22Rv1 (cell line): ENCODE results near the gene EEF2.

Experiments
- ZFX ChIP-seq: fragments of 450-650 bp; IDR thresholded peaks from 2 replicates; pipeline ENCODE4 v1.6.1; 2017; ENCODE audit warnings: antibody characterized with exemption, borderline replicate concordance
- TF ChIP-seq, protein P1 (sequence below): fragments of 450-650 bp; IDR thresholded peaks from 2 replicates; pipeline ENCODE4 v1.5.1; 2017; ENCODE audit warnings: mild to moderate bottlenecking

DNA sequence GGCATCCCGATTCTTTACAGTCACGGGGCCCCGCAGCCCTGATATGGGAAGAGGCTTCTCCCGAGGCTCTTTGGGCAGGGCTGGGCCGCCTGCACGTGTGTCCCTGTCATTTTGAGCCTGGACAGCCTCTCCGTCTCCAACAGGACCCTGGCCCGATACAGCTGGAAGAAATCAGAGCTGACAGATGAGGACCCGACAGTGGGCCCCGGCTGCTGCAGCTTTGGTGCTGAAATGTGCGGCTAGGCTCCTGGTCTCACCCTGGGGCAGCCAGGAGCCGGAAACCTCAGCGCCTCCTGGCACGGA is 25.5 kb upstream of the EEF2 start:
- TF ChIP-seq, protein P1, sequence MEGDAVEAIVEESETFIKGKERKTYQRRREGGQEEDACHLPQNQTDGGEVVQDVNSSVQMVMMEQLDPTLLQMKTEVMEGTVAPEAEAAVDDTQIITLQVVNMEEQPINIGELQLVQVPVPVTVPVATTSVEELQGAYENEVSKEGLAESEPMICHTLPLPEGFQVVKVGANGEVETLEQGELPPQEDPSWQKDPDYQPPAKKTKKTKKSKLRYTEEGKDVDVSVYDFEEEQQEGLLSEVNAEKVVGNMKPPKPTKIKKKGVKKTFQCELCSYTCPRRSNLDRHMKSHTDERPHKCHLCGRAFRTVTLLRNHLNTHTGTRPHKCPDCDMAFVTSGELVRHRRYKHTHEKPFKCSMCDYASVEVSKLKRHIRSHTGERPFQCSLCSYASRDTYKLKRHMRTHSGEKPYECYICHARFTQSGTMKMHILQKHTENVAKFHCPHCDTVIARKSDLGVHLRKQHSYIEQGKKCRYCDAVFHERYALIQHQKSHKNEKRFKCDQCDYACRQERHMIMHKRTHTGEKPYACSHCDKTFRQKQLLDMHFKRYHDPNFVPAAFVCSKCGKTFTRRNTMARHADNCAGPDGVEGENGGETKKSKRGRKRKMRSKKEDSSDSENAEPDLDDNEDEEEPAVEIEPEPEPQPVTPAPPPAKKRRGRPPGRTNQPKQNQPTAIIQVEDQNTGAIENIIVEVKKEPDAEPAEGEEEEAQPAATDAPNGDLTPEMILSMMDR = no peak
- no peak for TF ChIP-seq ZFX
